Epithelial cell of proximal tubule (primary cell): ENCODE measurements around the gene PIP. TPM values are rescaled to one million over a fixed set of nuclear protein-coding genes. Genes with fewer than 3 reads are reported as not detected.
"Not testable (repeated sequence)": the region's sequence is repeated elsewhere in the genome, so short reads cannot be mapped to it uniquely, and the experiment has no call there.

Experiments used
- DNase-seq: peaks from one replicate; pipeline ENCODE4 v3.0.0-alpha.2; 2011; ENCODE audit warnings: low read depth
- H3K4me3 ChIP-seq: 2 replicates; pipeline ENCODE4 v1.5.1; 2011; ENCODE audit warnings: low read depth, mild to moderate bottlenecking, low read length
- total RNA-seq: library from RNA; depleted of rRNA; stranded (reverse); fragments of >200 nt; gene quantifications from 2 replicates; pipeline ENCODE4 v1.2.3, GENCODE V29; 2015
- TF ChIP-seq, protein P1 (sequence below): conservative IDR thresholded peaks from 2 replicates; pipeline ENCODE4 v1.5.1; 2012; ENCODE audit warnings: low read depth, mild to moderate bottlenecking, low read length

PIP gene, protein sequence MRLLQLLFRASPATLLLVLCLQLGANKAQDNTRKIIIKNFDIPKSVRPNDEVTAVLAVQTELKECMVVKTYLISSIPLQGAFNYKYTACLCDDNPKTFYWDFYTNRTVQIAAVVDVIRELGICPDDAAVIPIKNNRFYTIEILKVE
- total RNA-seq: not detected in 2 replicates

DNA sequence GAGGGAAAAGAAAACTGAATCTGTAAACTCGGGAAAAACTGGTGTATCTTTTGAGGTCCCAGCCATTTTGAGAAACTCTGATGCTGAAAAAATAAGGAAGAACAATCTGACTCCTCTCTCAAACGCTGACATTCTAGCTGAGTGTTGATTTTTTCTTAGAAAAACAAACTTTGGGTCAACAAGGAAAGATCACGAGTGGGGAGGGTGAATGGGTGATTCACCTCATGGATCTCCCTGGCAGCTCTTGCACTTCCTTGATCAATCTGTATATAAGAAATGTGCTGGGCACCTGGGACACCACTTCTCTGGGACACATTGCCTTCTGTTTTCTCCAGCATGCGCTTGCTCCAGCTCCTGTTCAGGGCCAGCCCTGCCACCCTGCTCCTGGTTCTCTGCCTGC lies at the start of gene PIP:
PIP (plus strand) TSS at position 297 of the 400 bp plus-strand sequence; CDS start at position 337, 40 bp downstream.
- no peak for DNase-seq
- no peak within 1 kb of the TSS for H3K4me3 ChIP-seq
- TF ChIP-seq, protein P1, sequence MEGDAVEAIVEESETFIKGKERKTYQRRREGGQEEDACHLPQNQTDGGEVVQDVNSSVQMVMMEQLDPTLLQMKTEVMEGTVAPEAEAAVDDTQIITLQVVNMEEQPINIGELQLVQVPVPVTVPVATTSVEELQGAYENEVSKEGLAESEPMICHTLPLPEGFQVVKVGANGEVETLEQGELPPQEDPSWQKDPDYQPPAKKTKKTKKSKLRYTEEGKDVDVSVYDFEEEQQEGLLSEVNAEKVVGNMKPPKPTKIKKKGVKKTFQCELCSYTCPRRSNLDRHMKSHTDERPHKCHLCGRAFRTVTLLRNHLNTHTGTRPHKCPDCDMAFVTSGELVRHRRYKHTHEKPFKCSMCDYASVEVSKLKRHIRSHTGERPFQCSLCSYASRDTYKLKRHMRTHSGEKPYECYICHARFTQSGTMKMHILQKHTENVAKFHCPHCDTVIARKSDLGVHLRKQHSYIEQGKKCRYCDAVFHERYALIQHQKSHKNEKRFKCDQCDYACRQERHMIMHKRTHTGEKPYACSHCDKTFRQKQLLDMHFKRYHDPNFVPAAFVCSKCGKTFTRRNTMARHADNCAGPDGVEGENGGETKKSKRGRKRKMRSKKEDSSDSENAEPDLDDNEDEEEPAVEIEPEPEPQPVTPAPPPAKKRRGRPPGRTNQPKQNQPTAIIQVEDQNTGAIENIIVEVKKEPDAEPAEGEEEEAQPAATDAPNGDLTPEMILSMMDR: no peak

DNA sequence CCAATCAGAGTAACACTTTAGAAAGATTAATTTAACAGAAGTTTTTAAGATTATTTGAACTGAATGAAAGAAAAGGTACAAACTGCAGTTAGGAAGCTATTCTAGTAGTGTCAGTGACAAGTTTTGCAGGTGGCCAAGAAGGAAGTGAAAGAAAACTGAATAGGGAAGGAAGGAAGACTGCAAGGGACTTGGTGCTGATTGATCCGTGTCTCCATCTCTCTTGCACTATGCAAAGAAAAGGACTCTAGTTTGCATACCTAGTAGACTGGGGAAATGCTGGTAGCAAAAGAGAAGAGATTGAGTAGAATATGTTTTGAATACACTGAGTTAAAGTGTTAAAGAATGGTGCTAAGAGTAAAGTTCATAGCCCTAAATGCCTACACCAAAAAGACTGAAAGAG lies 46.8 kb upstream of the PIP start:
- H3K4me3 ChIP-seq: no peak overlapping the region
- TF ChIP-seq, protein P1: no peak
- no peak for DNase-seq

DNA sequence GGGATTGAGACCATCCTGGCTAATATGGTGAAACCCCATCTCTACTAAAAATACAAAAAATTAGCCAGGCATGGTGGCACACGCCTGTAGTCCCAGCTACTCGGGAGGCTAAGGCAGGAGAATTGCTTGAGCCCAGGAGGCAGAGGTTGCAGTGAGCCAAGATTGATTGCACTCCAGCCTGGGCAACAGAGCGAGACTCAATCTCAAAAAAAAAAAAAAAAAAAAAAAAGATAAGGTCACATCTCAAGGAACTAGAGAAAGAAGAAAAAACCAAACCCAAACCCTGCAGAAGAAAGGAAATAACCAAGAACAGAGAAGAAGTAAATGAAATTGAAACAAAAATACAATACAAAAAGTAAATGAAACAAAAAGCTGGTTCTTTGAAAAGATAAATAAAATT lies 46.3 kb upstream of the PIP start:
- DNase-seq, H3K4me3 ChIP-seq: not testable (repeated sequence)

- H3K4me3 ChIP-seq, DNase-seq: not testable (repeated sequence)
Observed at GRCh38 chr7:143088549-143089231, 43.2 kb upstream of the PIP start.

DNA sequence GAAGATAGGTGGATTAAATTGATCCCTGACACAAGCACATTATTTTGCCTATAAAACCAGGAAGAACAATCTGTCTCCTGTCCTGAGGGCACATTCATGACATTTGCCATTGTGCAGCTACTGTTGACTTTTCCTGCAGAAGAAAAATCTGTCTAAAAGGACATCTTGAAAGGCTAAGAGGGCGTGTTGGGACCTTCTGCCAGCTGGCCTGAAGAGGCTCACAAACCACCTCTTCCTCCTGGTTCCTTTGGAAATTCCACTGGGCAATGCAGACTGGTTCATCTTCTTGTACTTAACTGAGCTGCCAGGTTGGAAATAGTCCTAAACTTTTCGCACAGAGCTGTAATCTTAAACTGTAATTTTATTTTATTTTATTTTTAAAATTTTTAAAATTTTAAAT lies 35.7 kb upstream of the PIP start:
- H3K4me3 ChIP-seq: no peak overlapping the region
- TF ChIP-seq, protein P1: no peak
- DNase-seq: no peak

DNA sequence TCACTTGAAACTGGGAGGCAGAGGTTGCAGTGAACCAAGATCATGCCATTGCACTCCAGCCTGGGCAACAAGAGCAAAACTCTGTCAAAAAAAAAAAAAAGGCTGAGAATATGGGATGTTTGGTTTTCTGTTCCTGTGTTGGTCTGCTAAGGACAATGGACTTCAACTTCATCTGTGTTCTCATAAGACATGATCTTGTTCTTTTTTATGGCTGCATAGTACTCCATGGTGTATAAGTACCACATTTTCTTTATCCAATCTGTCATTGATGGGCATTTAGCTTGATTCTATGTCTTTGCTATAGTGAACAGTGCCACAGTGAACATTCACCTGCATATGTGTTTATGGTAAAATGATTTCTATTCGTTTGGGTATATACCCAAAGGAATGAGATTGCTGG lies 32.3 kb upstream of the PIP start:
- not testable (repeated sequence) for DNase-seq

DNA sequence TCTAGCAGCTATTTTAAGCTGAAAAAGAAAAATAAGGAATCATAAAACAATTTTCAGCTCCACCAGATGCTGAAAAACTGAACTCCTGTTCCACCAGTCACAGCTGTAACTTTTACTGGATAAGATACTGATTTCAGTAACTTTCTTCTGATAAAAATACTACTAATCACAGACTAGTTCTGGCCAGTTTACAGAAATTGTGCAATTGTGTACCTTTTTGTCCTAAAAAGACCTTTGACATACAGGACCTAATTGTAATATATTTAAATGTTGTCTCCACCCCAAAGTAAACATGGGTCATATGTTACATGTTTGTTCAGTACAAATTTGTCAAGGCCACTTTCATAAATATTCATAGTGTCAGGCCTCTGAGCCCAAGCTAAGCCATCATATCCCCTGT lies 27.1 kb upstream of the PIP start:
- no peak for DNase-seq
- TF ChIP-seq, protein P1: no peak
- H3K4me3 ChIP-seq: no peak overlapping the region

More for the DNA sequence above, 32.3 kb upstream of the PIP start:
- not testable (repeated sequence) for H3K4me3 ChIP-seq

- H3K4me3 ChIP-seq, DNase-seq: not testable (repeated sequence)
Observed at GRCh38 chr7:143108019-143108418, 23.9 kb upstream of the PIP start.

GRCh38 chr7:143117395-143117794 lies 14.5 kb upstream of the PIP start:
- TF ChIP-seq, protein P1: no peak
- DNase-seq: no peak
- H3K4me3 ChIP-seq: no peak overlapping the region
